NT2/D1 (cell line): ENCODE data around the gene SLC2A8.

Experiments used
- DNase-seq: peaks from one replicate; pipeline ENCODE4 v3.0.0-alpha.2; 2011; ENCODE audit warnings: low read depth, low spot score
- H3K27me3 ChIP-seq: 2 replicates; pipeline ENCODE4 v1.6.0; 2011; ENCODE audit warnings: mild to moderate bottlenecking; ENCODE audit not compliant: insufficient read length, insufficient read depth
- H3K36me3 ChIP-seq: 2 replicates; pipeline ENCODE4 v1.6.1; 2011; ENCODE audit warnings: mild to moderate bottlenecking, low read length, mixed read lengths; ENCODE audit not compliant: insufficient read depth, insufficient read length
- H3K4me1 ChIP-seq: 2 replicates; pipeline ENCODE4 v1.5.1; 2011; ENCODE audit not compliant: insufficient read depth, insufficient read length
- H3K4me3 ChIP-seq: 2 replicates; pipeline ENCODE4 v1.5.1; 2011; ENCODE audit warnings: low read depth; ENCODE audit not compliant: insufficient read length
- H3K9ac ChIP-seq: 2 replicates; pipeline ENCODE4 v1.6.0; 2011; ENCODE audit warnings: low read depth; ENCODE audit not compliant: insufficient read length
- H3K9me3 ChIP-seq: 2 replicates; pipeline ENCODE4 v1.5.1; 2011; ENCODE audit warnings: mild to moderate bottlenecking, low read length; ENCODE audit not compliant: insufficient read depth
- SUZ12 ChIP-seq: IDR thresholded peaks from 2 replicates; pipeline ENCODE4 v1.6.1; 2011; ENCODE audit not compliant: insufficient read length, insufficient read depth; ENCODE audit errors: extremely low read depth
- YY1 ChIP-seq: IDR thresholded peaks from 2 replicates; pipeline ENCODE4 v1.6.1; 2011; ENCODE audit not compliant: insufficient read length, insufficient read depth
- ZNF274 ChIP-seq: IDR thresholded peaks from 2 replicates; pipeline ENCODE4 v1.6.1; 2011; ENCODE audit warnings: mild to moderate bottlenecking, low read depth, low read length

Gene SLC2A8

GRCh38 chr9:127457191-127457878 lies 60.4 kb downstream of the SLC2A8 start:
- no peaks in the 10 kb centered on the region for H3K27me3 ChIP-seq
- TF ChIP-seq ZNF274: no peak
- TF ChIP-seq SUZ12: no peak
- TF ChIP-seq YY1: no peak
- no peak overlapping the region for H3K9ac ChIP-seq
- H3K4me3 ChIP-seq: no peak overlapping the region
- H3K36me3 ChIP-seq: peaks cover 80% of the 10 kb centered on the region
- DNase-seq: no peak
- H3K9me3 ChIP-seq: no peaks in the 10 kb centered on the region
- H3K4me1 ChIP-seq: peaks cover 9% of the 10 kb centered on the region
